IPS-20b (cell line): Measurements from ENCODE around the gene MYOC.
"Not testable (repeated sequence)": the region's sequence is repeated elsewhere in the genome, so short reads cannot be mapped to it uniquely, and the experiment has no call there.

Experiments
- H3K27ac ChIP-seq: one replicate; pipeline ENCODE4 v1.5.1; 2013; ENCODE audit warnings: low read length
- H3K27me3 ChIP-seq: 2 replicates; pipeline ENCODE4 v1.6.1; 2013; ENCODE audit warnings: mild to moderate bottlenecking, low read length, inconsistent platforms; ENCODE audit not compliant: insufficient read depth
- H3K36me3 ChIP-seq: 2 replicates; pipeline ENCODE4 v1.6.1; 2013; ENCODE audit warnings: low read depth, mild to moderate bottlenecking, inconsistent platforms, low read length, moderate library complexity; ENCODE audit not compliant: insufficient read depth
- H3K4me1 ChIP-seq: 2 replicates; pipeline ENCODE4 v1.6.1; 2013; ENCODE audit warnings: mild to moderate bottlenecking, control low read depth, inconsistent platforms, low read length, moderate library complexity; ENCODE audit not compliant: insufficient read depth
- H3K4me3 ChIP-seq: 2 replicates; pipeline ENCODE4 v1.5.1; 2013; ENCODE audit warnings: mild to moderate bottlenecking, low read length, inconsistent platforms
- H3K9ac ChIP-seq: 2 replicates; pipeline ENCODE4 v1.6.1; 2013; ENCODE audit warnings: low read depth, mild to moderate bottlenecking, inconsistent platforms, low read length, moderate library complexity
- H3K9me3 ChIP-seq: 2 replicates; pipeline ENCODE4 v1.6.1; 2013; ENCODE audit warnings: mild to moderate bottlenecking, low read depth, low read length, inconsistent platforms; ENCODE audit not compliant: insufficient read depth

MYOC gene

DNA sequence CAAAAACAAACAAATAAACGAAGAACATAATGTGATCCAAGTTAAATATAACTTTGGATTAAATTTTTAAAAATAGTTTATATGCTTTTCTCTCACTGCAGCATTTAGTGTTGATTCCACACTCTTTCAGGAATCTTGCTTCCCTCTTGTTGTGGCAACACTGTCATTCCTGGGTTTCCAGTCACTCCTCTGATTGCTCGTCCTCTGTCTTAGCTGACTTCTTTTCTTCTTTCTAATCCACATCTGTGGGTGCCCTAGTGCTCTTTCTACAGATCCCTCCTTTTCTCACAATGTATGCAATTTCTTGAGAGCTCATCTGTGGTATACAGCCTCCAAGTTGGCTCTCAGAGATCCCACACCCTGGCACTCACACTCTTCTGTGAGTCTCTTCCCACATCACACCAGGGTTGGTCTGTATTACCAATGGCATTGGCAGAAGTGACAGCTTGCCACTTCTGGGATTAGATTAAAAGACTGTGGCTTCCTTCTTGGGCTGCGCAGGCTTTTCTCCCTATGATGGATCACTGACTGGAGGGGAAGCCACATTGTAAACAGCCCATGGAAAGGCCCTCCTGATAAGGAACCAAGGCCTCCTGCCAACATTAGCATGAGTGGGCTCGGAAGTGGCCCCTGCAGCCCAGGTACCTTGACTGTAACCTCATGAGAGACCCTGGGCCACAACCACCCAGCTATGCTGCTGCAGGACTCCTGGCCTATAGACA lies 11.5 kb upstream of the MYOC start:
- Histone ChIP-seq H3K4me3 (no peak overlapping the region), H3K9ac (no peak overlapping the region), H3K27me3 (no peaks in the 10 kb centered on the region), H3K9me3 (no peaks in the 10 kb centered on the region), H3K27ac (no peak overlapping the region), H3K36me3 (no peaks in the 10 kb centered on the region), H3K4me1 (0 out of 2 replicates have a peak, but pooled peaks cover 4% of the 10 kb centered on the region)

DNA sequence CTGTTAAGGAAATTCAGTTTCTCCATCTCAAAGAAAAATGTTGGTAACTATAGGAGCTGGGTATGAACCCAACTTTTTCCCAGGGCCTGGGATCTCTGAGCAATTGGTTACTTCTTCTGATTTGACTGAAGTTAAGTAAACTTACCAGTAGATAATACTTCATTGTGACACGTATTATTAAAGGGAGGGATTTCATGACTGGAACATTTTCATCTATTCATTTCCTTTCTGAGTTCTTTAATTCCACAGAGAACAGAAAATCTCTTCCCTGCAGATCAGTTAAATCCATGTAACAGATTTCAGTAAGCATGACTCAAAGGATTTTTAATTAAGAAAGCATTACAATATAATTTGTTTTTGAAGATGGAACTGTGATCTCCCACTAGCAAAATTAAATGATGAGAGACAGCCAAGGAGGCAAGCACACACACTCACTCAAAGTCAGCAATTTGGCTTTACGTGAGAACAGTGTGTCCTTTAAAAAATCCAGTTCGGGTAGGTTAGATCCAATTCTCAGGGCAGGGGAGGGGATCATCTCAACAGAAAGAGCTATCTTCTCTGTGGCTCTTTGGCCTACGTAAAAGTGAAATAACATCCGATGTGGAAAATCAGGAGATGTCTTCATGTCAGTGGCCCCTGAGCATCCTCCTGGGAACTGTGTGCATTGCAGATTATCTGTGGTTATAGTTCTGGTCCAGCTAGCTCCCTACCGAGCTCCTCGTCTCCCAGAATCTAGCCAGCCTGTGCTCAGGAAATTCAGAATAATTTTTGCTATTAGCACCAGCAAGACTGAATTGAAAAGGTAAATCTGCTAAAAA lies 10.8 kb upstream of the MYOC start:
- Histone ChIP-seq H3K27me3 (no peaks in the 10 kb centered on the region), H3K27ac (no peak overlapping the region)

DNA sequence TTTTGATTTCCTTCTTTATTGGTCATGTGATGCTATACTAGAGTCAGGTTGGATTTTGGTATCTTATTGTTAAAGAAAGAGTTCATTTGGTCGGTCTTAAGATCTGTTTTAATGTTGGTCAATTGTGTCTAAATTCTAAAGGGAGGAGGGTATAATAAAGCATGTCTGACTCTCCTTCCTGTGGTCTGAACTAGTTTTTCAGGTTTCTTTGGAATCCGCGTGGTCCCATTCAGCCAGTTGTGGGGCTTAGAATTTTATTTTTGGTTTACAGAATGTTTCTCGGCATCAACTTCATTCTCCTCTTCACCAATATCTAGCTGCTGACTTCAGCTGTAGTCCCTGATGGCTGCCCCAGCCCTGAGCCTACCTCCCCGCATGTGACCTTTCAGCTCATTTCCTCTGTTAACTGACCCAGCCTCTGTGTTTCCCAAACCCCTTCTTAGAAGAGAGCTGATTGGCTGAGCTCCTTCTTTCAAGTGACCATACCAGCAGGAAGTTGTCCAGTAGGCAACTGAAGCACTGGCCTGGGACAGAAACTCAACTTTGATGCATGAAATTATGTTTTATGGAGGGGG lies 8.7 kb upstream of the MYOC start:
- Histone ChIP-seq H3K9me3 (no peaks in the 10 kb centered on the region), H3K36me3 (no peaks in the 10 kb centered on the region), H3K27ac (no peak overlapping the region), H3K9ac (no peak overlapping the region), H3K4me3 (no peak overlapping the region), H3K27me3 (no peaks in the 10 kb centered on the region), H3K4me1 (0 out of 2 replicates have a peak, but pooled peaks cover 4% of the 10 kb centered on the region)

More for the DNA sequence above, 10.8 kb upstream of the MYOC start:
- H3K9ac ChIP-seq: no peak overlapping the region
- H3K36me3 ChIP-seq: no peaks in the 10 kb centered on the region
- H3K9me3 ChIP-seq: no peaks in the 10 kb centered on the region
- H3K4me1 ChIP-seq: 0 out of 2 replicates have a peak, but pooled peaks cover 4% of the 10 kb centered on the region
- no peak overlapping the region for H3K4me3 ChIP-seq

DNA sequence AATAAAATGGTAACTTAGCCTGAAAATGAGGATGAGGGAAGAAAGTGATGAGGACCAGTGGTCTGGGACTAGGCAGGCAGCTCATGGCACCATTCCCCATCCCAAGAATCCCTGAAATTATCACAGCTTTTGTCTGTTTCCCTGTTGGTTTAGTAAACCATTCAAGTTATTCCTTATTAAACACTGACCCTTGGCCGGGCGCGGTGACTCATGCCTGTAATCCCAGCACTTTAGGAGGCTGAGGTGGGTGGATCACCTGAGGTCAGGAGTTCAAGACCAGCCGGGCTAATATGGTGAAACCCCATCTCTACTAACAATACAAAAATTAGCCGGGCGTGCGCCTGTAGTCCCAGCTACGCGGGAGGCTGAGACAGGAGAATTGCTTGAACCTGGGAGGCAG lies 3.7 kb upstream of the MYOC start:
- not testable (repeated sequence) for H3K36me3 ChIP-seq, H3K9me3 ChIP-seq, H3K27ac ChIP-seq, H3K9ac ChIP-seq, H3K4me1 ChIP-seq, H3K4me3 ChIP-seq
- peaks cover 10% of the 10 kb centered on the region; the same call in 1 of the 2 replicates for H3K27me3 ChIP-seq

DNA sequence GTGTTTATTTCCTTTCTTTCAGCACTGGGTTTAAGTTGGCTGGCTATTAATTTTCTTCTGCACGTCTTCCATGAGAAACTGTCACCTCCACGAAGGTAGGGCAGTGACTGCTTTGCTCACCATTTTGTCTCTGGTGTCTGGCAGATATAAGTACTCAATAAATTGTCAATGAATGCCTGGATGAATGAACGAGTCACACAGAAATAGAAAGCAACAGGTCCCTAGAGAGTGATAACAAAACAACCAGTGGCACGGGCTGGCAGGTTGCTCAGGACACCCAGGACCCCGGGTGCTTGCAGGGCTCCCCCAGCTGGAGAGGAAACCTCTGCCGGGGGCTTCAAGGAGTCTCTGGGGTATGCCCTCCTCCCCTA lies 3.2 kb upstream of the MYOC start:
- no peaks in the 10 kb centered on the region for H3K4me1 ChIP-seq
- peaks cover 10% of the 10 kb centered on the region; the same call in 1 of the 2 replicates for H3K27me3 ChIP-seq
- no peak overlapping the region for H3K27ac ChIP-seq
- H3K9me3 ChIP-seq: no peaks in the 10 kb centered on the region
- no peak overlapping the region for H3K4me3 ChIP-seq
- no peak overlapping the region for H3K9ac ChIP-seq
- H3K36me3 ChIP-seq: no peaks in the 10 kb centered on the region

DNA sequence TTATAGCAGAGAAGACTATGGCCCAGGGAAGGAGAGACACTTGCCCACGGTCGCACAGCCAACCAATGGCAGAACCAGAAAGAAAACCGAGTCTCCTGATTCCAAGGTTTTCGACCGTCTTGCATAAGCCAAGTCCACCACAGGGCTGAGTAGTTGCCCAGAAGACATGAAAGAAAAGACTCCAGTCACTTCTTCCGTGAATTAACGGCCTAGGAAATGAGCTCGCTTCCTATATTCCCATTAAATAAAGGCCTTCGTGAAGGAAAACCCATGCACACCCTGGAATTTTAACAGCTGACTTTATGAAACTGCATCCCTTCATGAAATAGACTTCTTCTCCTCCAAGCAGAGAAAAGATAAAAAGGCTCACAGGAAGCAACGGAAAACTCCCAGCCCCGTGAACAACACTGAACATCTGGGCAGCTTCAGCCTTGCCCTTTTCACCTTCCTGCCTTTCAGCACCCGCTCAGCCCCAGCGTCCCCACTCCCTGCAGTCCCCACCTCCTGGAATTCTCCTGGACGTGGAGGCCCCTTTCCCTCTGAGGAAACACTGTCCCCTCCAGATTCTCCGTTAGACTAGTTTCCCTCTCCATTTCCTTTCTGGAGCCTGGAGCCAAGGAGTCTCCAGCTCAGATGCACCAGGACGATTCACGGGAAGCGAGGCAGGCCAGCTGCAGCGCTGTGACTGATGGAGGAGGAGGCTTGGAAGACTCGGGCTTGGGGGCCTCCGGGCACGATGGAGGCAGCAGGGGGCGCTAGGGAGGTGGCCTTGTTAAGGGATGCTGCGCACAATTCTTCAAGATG lies 2.7 kb upstream of the MYOC start:
- Histone ChIP-seq H3K4me3 (peak overlapping the region; percentile 41; the same call in 1 of the 2 replicates), H3K4me1 (no peaks in the 10 kb centered on the region), H3K9ac (no peak overlapping the region), H3K9me3 (no peaks in the 10 kb centered on the region), H3K27me3 (peaks cover 10% of the 10 kb centered on the region; the same call in 1 of the 2 replicates), H3K27ac (no peak overlapping the region), H3K36me3 (no peaks in the 10 kb centered on the region)

DNA sequence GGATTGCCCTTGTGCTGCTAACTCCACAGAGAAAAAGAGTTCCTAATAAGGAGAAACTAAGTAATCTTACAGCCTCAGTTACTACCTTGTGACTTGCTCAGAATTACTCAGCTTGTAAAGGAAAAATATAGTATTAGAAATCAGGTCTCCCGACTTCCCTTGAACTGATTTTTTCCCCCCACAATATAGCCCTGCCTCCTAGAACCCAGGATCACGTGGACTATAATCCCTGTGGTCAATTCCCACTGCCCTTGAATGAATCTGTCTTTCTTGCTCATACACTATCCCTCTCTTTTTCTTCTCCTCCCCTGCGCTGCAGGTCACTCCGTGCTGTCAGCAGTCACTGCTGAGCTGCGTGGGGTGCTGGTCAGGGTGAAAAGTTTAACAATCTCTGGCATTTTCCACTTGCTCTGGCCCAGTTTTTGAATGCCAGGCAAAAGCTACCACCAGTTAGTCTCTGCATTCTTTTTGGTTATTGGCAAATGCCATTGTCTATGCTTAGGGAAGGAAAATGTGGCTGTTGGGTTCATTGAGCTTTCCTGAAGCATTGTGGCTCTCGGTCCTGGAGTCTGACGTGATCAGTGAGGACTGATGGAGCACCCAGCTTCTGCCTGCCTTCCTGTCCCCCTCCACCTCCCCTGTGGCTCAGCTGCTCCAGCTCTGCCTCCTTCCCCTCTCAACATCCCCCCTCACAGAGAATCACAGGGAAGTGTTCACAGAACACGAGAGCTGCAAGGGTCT lies 1.9 kb upstream of the MYOC start:
- H3K9me3 ChIP-seq: no peaks in the 10 kb centered on the region
- H3K4me1 ChIP-seq: no peaks in the 10 kb centered on the region
- no peak overlapping the region for H3K27ac ChIP-seq
- no peak overlapping the region for H3K4me3 ChIP-seq
- no peak overlapping the region for H3K9ac ChIP-seq
- H3K27me3 ChIP-seq: peaks cover 10% of the 10 kb centered on the region; the same call in 1 of the 2 replicates
- no peaks in the 10 kb centered on the region for H3K36me3 ChIP-seq

DNA sequence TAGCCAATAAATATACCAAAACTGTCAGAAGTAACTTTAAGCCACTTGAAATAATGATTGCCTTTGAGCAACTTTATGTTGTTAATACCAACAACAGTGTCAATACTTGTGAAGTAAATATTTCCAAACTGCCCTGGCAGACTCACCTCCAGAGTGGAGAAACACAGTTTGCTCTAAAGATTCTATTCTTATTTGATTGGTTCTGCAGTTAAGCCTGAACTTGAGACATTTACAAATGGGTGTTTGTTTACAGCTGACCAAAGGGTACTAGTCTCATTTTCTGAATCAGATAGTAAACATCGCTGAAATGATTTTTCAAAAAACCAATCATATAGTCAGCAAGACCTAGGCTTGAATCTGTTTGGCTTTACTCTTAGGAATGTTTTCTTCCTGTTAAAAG lies 1.3 kb upstream of the MYOC start:
- Histone ChIP-seq H3K27ac (no peak overlapping the region), H3K27me3 (peaks cover 10% of the 10 kb centered on the region; the same call in 1 of the 2 replicates), H3K36me3 (no peaks in the 10 kb centered on the region), H3K9me3 (no peaks in the 10 kb centered on the region), H3K4me1 (no peaks in the 10 kb centered on the region), H3K9ac (no peak overlapping the region; the same call in 1 of the 2 replicates), H3K4me3 (no peak overlapping the region)

DNA sequence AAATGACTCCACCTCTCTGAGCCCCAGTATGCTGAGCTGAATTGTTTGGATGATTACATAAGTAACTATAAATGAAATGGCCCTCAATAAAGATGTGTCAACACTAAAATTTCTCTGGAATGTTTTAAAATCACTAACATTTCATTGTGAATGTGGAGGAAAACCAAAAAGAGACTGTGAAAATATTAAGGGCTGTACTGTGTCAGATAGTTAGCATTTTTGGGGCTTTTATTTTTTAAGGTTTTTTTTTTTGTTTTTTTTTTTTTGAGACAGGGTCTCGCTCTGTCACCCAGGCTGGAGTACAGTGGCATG lies 6.3 kb downstream of the MYOC start:
- Histone ChIP-seq H3K36me3 (no peaks in the 10 kb centered on the region), H3K4me3 (no peak overlapping the region), H3K9ac (no peak overlapping the region), H3K27me3 (no peaks in the 10 kb centered on the region), H3K27ac (no peak overlapping the region), H3K4me1 (peaks cover 7% of the 10 kb centered on the region; the same call in 1 of the 2 replicates), H3K9me3 (no peaks in the 10 kb centered on the region)

DNA sequence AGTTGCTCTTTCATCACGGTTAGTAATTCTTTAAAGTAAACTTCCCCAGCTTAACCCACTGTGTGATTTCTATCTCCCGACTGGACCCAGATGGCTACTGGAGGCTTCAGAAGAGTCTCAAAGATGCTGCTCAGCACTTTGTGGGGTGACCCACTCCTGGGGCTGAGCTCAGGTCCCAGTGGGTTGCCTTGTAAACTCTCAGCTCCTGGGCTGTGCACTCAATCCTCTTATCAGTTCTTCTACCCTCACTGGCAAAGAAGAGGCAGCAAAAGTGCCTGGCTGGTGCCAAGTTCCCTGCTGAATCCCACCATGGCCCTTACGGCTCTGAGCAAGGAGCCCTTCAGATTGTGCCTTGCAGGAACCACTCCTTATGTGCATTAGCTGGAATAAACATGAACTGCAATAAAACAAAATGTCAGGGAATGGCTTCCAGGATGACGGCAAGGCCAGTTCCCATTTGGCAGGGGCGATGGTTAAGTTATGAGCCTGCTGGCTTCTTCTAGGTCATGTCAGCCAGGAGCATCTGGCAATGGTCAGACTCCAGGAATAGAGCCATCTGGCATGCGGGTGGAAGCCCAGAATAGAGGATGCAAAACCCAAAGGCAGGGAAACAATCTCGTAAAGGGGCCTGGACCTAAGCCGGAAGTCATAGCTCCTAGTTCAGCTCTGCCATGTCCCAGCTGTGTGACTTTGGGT lies 6.8 kb downstream of the MYOC start:
- H3K4me1 ChIP-seq: peaks cover 13% of the 10 kb centered on the region; the same call in 1 of the 2 replicates
- no peaks in the 10 kb centered on the region for H3K9me3 ChIP-seq
- no peak overlapping the region for H3K4me3 ChIP-seq
- no peaks in the 10 kb centered on the region for H3K27me3 ChIP-seq
- H3K9ac ChIP-seq: no peak overlapping the region
- H3K36me3 ChIP-seq: no peaks in the 10 kb centered on the region
- H3K27ac ChIP-seq: no peak overlapping the region
